ENCODE measurements around the gene ITLN1.

Gene ITLN1

DNA sequence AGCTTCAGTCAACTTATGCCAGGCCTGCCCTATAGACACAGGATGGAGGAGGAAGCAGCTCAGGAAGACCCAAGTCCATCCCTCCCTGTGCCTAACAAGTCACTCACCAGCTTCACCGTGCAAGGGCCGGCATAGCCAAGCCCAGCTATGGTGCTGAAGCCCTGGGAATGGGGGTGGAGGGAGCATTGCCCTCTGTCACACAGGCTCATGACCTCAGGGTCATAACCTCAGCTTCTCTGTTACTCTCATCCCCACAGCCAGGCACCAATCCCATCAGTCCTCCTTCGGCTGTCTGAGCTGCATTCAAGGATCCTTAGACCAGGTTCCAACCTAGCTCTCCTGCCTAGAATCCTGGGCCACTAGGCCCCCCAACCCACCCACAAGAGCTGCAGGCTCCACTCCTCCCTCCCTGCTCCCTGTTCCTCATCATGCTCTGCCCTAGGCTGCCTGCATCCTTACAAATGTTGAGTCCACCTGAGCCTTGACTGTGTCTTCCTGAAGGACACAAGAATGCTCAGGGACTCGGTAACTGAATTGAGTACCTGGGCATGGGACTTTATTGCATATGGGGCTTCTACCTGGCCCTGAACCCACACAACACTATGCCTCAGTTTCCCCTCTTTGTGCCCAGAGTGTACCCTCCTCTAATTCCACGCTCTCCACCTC is 24.0 kb downstream of the ITLN1 start (continued):
- no peak for TF ChIP-seq ZBTB10 (tag by site-specific recombination; IDR thresholded peaks at IDR 0.05)

- POLR2A ChIA-PET = no interaction called here
- TF ChIP-seq GLI2 (tag by site-specific recombination; IDR thresholded peaks at IDR 0.05; ENCODE audit: borderline replicate concordance, low read depth) = no peak
- TF ChIP-seq, protein P1, sequence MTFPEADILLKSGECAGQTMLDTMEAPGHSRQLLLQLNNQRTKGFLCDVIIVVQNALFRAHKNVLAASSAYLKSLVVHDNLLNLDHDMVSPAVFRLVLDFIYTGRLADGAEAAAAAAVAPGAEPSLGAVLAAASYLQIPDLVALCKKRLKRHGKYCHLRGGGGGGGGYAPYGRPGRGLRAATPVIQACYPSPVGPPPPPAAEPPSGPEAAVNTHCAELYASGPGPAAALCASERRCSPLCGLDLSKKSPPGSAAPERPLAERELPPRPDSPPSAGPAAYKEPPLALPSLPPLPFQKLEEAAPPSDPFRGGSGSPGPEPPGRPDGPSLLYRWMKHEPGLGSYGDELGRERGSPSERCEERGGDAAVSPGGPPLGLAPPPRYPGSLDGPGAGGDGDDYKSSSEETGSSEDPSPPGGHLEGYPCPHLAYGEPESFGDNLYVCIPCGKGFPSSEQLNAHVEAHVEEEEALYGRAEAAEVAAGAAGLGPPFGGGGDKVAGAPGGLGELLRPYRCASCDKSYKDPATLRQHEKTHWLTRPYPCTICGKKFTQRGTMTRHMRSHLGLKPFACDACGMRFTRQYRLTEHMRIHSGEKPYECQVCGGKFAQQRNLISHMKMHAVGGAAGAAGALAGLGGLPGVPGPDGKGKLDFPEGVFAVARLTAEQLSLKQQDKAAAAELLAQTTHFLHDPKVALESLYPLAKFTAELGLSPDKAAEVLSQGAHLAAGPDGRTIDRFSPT (tag by site-specific recombination; IDR thresholded peaks at IDR 0.05) = no peak
- no peak for TF ChIP-seq ZNF239 (tag by site-specific recombination; IDR thresholded peaks at IDR 0.05)
- TF ChIP-seq ZNF10 (tag by site-specific recombination; IDR thresholded peaks at IDR 0.05) = no peak
- TF ChIP-seq ZNF174 (tag by site-specific recombination; IDR thresholded peaks at IDR 0.05) = no peak
- no peak for TF ChIP-seq ZNF223 (tag by site-specific recombination; IDR thresholded peaks at IDR 0.05)
- TF ChIP-seq ZNF202 (tag by site-specific recombination; IDR thresholded peaks at IDR 0.05; ENCODE audit: borderline replicate concordance) = no peak
- no peak for TF ChIP-seq ZNF146 (tag by site-specific recombination; IDR thresholded peaks at IDR 0.05)
- TF ChIP-seq ZNF211 (tag by site-specific recombination; IDR thresholded peaks at IDR 0.05; ENCODE audit: low read depth) = no peak
- TF ChIP-seq, protein P2, sequence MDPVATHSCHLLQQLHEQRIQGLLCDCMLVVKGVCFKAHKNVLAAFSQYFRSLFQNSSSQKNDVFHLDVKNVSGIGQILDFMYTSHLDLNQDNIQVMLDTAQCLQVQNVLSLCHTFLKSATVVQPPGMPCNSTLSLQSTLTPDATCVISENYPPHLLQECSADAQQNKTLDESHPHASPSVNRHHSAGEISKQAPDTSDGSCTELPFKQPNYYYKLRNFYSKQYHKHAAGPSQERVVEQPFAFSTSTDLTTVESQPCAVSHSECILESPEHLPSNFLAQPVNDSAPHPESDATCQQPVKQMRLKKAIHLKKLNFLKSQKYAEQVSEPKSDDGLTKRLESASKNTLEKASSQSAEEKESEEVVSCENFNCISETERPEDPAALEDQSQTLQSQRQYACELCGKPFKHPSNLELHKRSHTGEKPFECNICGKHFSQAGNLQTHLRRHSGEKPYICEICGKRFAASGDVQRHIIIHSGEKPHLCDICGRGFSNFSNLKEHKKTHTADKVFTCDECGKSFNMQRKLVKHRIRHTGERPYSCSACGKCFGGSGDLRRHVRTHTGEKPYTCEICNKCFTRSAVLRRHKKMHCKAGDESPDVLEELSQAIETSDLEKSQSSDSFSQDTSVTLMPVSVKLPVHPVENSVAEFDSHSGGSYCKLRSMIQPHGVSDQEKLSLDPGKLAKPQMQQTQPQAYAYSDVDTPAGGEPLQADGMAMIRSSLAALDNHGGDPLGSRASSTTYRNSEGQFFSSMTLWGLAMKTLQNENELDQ (tag by site-specific recombination; IDR thresholded peaks at IDR 0.05; ENCODE audit: low read depth) = no peak
- TF ChIP-seq ZNF623 (tag by site-specific recombination; IDR thresholded peaks at IDR 0.05) = no peak
- no peak for TF ChIP-seq ZBTB6 (tag by site-specific recombination; IDR thresholded peaks at IDR 0.05)
- no peak for TF ChIP-seq HOXA7 (CRISPR knock-in tag; IDR thresholded peaks at IDR 0.05; ENCODE audit: borderline replicate concordance)
- TF ChIP-seq, protein P3, sequence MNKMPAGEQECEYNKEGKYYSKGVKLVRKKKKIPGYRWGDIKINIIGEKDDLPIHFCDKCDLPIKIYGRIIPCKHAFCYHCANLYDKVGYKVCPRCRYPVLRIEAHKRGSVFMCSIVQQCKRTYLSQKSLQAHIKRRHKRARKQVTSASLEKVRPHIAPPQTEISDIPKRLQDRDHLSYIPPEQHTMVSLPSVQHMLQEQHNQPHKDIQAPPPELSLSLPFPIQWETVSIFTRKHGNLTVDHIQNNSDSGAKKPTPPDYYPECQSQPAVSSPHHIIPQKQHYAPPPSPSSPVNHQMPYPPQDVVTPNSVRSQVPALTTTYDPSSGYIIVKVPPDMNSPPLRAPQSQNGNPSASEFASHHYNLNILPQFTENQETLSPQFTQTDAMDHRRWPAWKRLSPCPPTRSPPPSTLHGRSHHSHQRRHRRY (tag by site-specific recombination; IDR thresholded peaks at IDR 0.05) = no peak
- no peak for TF ChIP-seq ZSCAN4 (tag by site-specific recombination; IDR thresholded peaks at IDR 0.05)
- no peak for TF ChIP-seq ZBTB7A (tag by site-specific recombination; IDR thresholded peaks at IDR 0.05; ENCODE audit: low read depth)
- no peak for TF ChIP-seq ZNF843 (tag by site-specific recombination; IDR thresholded peaks at IDR 0.05)
- no peak for TF ChIP-seq ZNF121 (tag by site-specific recombination; IDR thresholded peaks at IDR 0.05)
- Histone ChIP-seq H3K4me1 (ENCODE audit: control insufficient read depth, insufficient read depth, low read length) (no peaks in the 10 kb centered on the region), H3K36me3 (ENCODE audit: control insufficient read depth in 2 of 2, insufficient read depth in 1 of 2, low read length in 2 of 2) (no peaks in the 10 kb centered on the region), H3K27ac (ENCODE audit: extremely low read depth, low read depth, low read length) (no peak overlapping the region), H3K9me3 (ENCODE audit: control insufficient read depth, insufficient read depth, low read depth, low read length) (no peaks in the 10 kb centered on the region), H3K4me3 (ENCODE audit: low read depth, low read length) (no peak overlapping the region)
- CTCF ChIA-PET = no interaction called here
These were observed 25.8 kb downstream of the ITLN1 start for GRCh38 chr1:160859166-160859565.
